Germinal center (tissue), 1 donor: Measurements from ENCODE around the gene TBC1D22A.

Source experiments
- DNase-seq: peaks from one replicate; pipeline ENCODE4 v3.0.0; 2012; ENCODE audit warnings: mixed read lengths, low spot score

The TBC1D22A gene

GRCh38 chr22:46934746-46935491 lies 172.5 kb downstream of the TBC1D22A start:
- DNase-seq = no peak

- DNase-seq = no peak
Observed at GRCh38 chr22:46935506-46936377, 173.3 kb downstream of the TBC1D22A start.

- DNase-seq = no peak
Observed at GRCh38 chr22:46936378-46936903, 174.0 kb downstream of the TBC1D22A start.

- DNase-seq = no peak
Observed at GRCh38 chr22:46937185-46937584, 174.7 kb downstream of the TBC1D22A start.

- DNase-seq = no peak
Observed at GRCh38 chr22:46937939-46938338, 175.5 kb downstream of the TBC1D22A start.

GRCh38 chr22:46941968-46942798 lies 179.7 kb downstream of the TBC1D22A start:
- no peak for DNase-seq

GRCh38 chr22:46942799-46943785 lies 180.6 kb downstream of the TBC1D22A start:
- no peak for DNase-seq

- DNase-seq = no peak
Observed at GRCh38 chr22:46945481-46945880, 183.0 kb downstream of the TBC1D22A start.

- no peak for DNase-seq
Observed at GRCh38 chr22:46946383-46946962, 184.0 kb downstream of the TBC1D22A start.

- no peak for DNase-seq
Observed at GRCh38 chr22:46947516-46948257, 185.2 kb downstream of the TBC1D22A start.

- no peak for DNase-seq
Observed at GRCh38 chr22:46948411-46949144, 186.1 kb downstream of the TBC1D22A start.

GRCh38 chr22:46951350-46951749 lies 188.9 kb downstream of the TBC1D22A start:
- no peak for DNase-seq

- no peak for DNase-seq
Observed at GRCh38 chr22:46951973-46952372, 189.5 kb downstream of the TBC1D22A start.

- no peak for DNase-seq
Observed at GRCh38 chr22:46953968-46954765, 191.7 kb downstream of the TBC1D22A start.

GRCh38 chr22:46954781-46955180 lies 192.3 kb downstream of the TBC1D22A start:
- no peak for DNase-seq

- no peak for DNase-seq
Observed at GRCh38 chr22:46956498-46957215, 194.2 kb downstream of the TBC1D22A start.

- no peak for DNase-seq
Observed at GRCh38 chr22:46957521-46957920, 195.1 kb downstream of the TBC1D22A start.
